Left lung (tissue), 10 donors: ENCODE results near the gene ZNF865. TPM values are rescaled to one million over a fixed set of nuclear protein-coding genes. Genes with fewer than 3 reads are reported as not detected.

Experiments used
- ATAC-seq: fragments of 200-7000 bp; cut with Tn5 transposase; one replicate; pipeline ENCODE4 v1.9.1; 2020; ENCODE audit warnings: moderate library complexity
- DNase-seq, 4 donors: peaks; one replicate each; pipeline ENCODE4 v3.0.0-alpha.2; 2013 to 2020
- H3K27ac ChIP-seq, 2 donors: fragments of 200-600 bp; sonication (generic) in 1 of 2; one replicate each; pipeline versions ENCODE4 v1.5.0 to v1.8.0; 2020 to 2021
- H3K27me3 ChIP-seq, 2 donors: fragments of 200-600 bp; sonication (generic) in 1 of 2; one replicate each; pipeline versions ENCODE4 v1.5.0 to v1.8.0; 2020 to 2021
- H3K36me3 ChIP-seq, 2 donors: fragments of 200-600 bp; sonication (generic) in 1 of 2; one replicate each; pipeline versions ENCODE4 v1.5.0 to v1.8.0; 2020 to 2021
- H3K4me1 ChIP-seq, 2 donors: fragments of 200-600 bp; one replicate each; pipeline ENCODE4 v1.8.0; 2021
- H3K4me3 ChIP-seq, 2 donors: fragments of 200-600 bp; sonication (generic) in 1 of 2; one replicate each; pipeline versions ENCODE4 v1.5.0 to v1.8.0; 2020 to 2021; ENCODE audit warnings: mild to moderate bottlenecking in 1 of 2
- H3K9me3 ChIP-seq, 2 donors: fragments of 200-600 bp; sonication (generic) in 1 of 2; one replicate each; pipeline versions ENCODE4 v1.5.0 to v1.8.0; 2020 to 2021
- CTCF ChIP-seq, 2 donors: fragments of 200-600 bp; sonication (generic) in 1 of 2; IDR thresholded peaks; one replicate each; pipeline versions ENCODE4 v1.5.0 to v1.8.0; 2021; ENCODE audit warnings: antibody characterized with exemption in 2 of 2
- intact Hi-C, 2 donors: fragments of 100-400 bp; cut with DNase I; formaldehyde crosslinking; loops; one replicate each; pipeline versions ENCODE4 v1.11.2 to v1.14.2; 2022
- polyA plus RNA-seq, 6 donors: library from polyadenylated mRNA; unstranded; fragments of 120-200 nt; gene quantifications; one replicate each; pipeline ENCODE4 v1.2.1, GENCODE V29; 2013; ENCODE audit not compliant: insufficient read length in 6 of 6
- total RNA-seq, 2 donors: library from RNA; stranded (reverse); fragmentation: NEBNext Ultra II Directional; extraction: Animal tissue kit (Norgen Biotek cat#: 25700); gene quantifications; one replicate each; pipeline ENCODE4 v1.2.1, GENCODE V29; 2021
- donor health status: DM: no; HTN: yes; CAD: no.
- donor health status: DM: no; HTN: no; CAD: no.

ZNF865 gene
- total and polyA plus RNA-seq, 8 donors: 5.9 to 16.1 (median 10.0) TPM

GRCh38 chr19:55661826-55662225 is 56.4 kb downstream of the ZNF865 start:
- Histone ChIP-seq H3K9me3 (no peaks in the 10 kb centered on the region), H3K4me3 (no peak overlapping the region), H3K36me3 (peaks cover 4 to 79% of the 10 kb centered on the region in 2 donors), H3K27ac (no peak overlapping the region), H3K4me1 (peaks cover 25 to 34% of the 10 kb centered on the region in 2 donors), H3K27me3 (no peaks in the 10 kb centered on the region)
- no peak for TF ChIP-seq CTCF (IDR thresholded peaks at IDR 0.05)
- no peak for ATAC-seq
- intact Hi-C loops: no loop called here
- DNase-seq: peak in 1 of 4 donors; percentile 1

GRCh38 chr19:55663846-55664536 is 58.5 kb downstream of the ZNF865 start:
- ATAC-seq (no peak), DNase-seq (peak in 1 of 4 donors; percentile 54)
- TF ChIP-seq CTCF (IDR thresholded peaks at IDR 0.05): no peak
- Histone ChIP-seq H3K9me3 (no peaks in the 10 kb centered on the region), H3K4me1 (peaks cover 4 to 12% of the 10 kb centered on the region in 2 donors), H3K36me3 (peaks cover 4 to 98% of the 10 kb centered on the region in 2 donors), H3K27ac (no peak overlapping the region), H3K4me3 (no peak overlapping the region), H3K27me3 (no peaks in the 10 kb centered on the region)
- intact Hi-C loops: no loop called here

GRCh38 chr19:55666343-55667005 is 61.0 kb downstream of the ZNF865 start:
- Histone ChIP-seq H3K36me3 (peaks cover 4 to 100% of the 10 kb centered on the region in 2 donors), H3K4me1 (peaks cover 0 to under 1% of the 10 kb centered on the region in 2 donors)
- TF ChIP-seq CTCF (IDR thresholded peaks at IDR 0.05): no peak

More at GRCh38 chr19:55666343-55667005, 61.0 kb downstream of the ZNF865 start:
- H3K27ac ChIP-seq: no peak overlapping the region
- intact Hi-C loops: no loop called here
- H3K27me3 ChIP-seq: no peaks in the 10 kb centered on the region
- no peak overlapping the region for H3K4me3 ChIP-seq
- DNase-seq (peak in 1 of 4 donors; percentile 55), ATAC-seq (no peak)
- no peaks in the 10 kb centered on the region for H3K9me3 ChIP-seq

Other genes starting within 250 kb of the ZNF865 start
- gene GARIN5B, start 242.4 kb upstream of the ZNF865 start, total RNA-seq: not detected
- gene GARIN5B, start 242.4 kb upstream of the ZNF865 start, polyA plus RNA-seq: under 1 TPM in 2 of 6 donors, not detected in 4; 0.04 to 0.06 TPM
- under 1 TPM; 0.10 to 0.44 TPM for gene IL11, start 235.2 kb upstream of the ZNF865 start, total RNA-seq
- under 1 TPM; 0.16 to 0.90 (median 0.43) TPM for gene IL11, start 235.2 kb upstream of the ZNF865 start, polyA plus RNA-seq
- gene TMEM190, start 228.8 kb upstream of the ZNF865 start, total RNA-seq: 1 to 10 TPM in 1 of 2 donors, not detected in 1; 9.3 TPM
- 10 to 100 TPM in 1 of 6 donors, 1 to 10 TPM in 5; 1.2 to 15.6 (median 4.5) TPM for gene TMEM190, start 228.8 kb upstream of the ZNF865 start, polyA plus RNA-seq
- 10 to 100 TPM; 25.3 to 33.9 TPM for gene TMEM238, start 221.4 kb upstream of the ZNF865 start, total RNA-seq
- gene TMEM238, start 221.4 kb upstream of the ZNF865 start, polyA plus RNA-seq: 1 to 10 TPM in 2 of 6 donors, under 1 TPM in 4; 0.48 to 1.9 (median 0.67) TPM
- 1,000 to 10,000 TPM; 1,601 to 1,774 TPM for gene RPL28, start 219.7 kb upstream of the ZNF865 start, total RNA-seq
- gene RPL28, start 219.7 kb upstream of the ZNF865 start, polyA plus RNA-seq: 1,000 to 10,000 TPM; 1,216 to 1,673 (median 1,335) TPM
- gene UBE2S, start 197.9 kb upstream of the ZNF865 start, total RNA-seq: 10 to 100 TPM; 26.5 to 39.1 TPM
- 10 to 100 TPM; 27.4 to 71.2 (median 35.7) TPM for gene UBE2S, start 197.9 kb upstream of the ZNF865 start, polyA plus RNA-seq
- not detected for gene SHISA7, start 162.3 kb upstream of the ZNF865 start, total RNA-seq
- under 1 TPM; 0.11 to 0.23 (median 0.20) TPM for gene SHISA7, start 162.3 kb upstream of the ZNF865 start, polyA plus RNA-seq
- gene ISOC2, start 144.0 kb upstream of the ZNF865 start, total RNA-seq: 10 to 100 TPM; 36.2 to 49.4 TPM
- 10 to 100 TPM; 23.8 to 38.3 (median 29.6) TPM for gene ISOC2, start 144.0 kb upstream of the ZNF865 start, polyA plus RNA-seq
- gene C19orf85, start 140.9 kb upstream of the ZNF865 start, total RNA-seq: not detected
- gene C19orf85, start 140.9 kb upstream of the ZNF865 start, polyA plus RNA-seq: not detected
- gene ZNF628, start 129.0 kb upstream of the ZNF865 start, total RNA-seq: 1 to 10 TPM; 8.7 to 9.5 TPM
- 1 to 10 TPM; 1.6 to 5.4 (median 2.8) TPM for gene ZNF628, start 129.0 kb upstream of the ZNF865 start, polyA plus RNA-seq
- gene NAT14, start 120.5 kb upstream of the ZNF865 start, total RNA-seq: 10 to 100 TPM; 22.9 to 37.2 TPM
- 10 to 100 TPM; 34.7 to 46.6 (median 41.3) TPM for gene NAT14, start 120.5 kb upstream of the ZNF865 start, polyA plus RNA-seq
- 10 to 100 TPM in 1 of 2 donors, 1 to 10 TPM in 1; 5.3 to 45.9 TPM for gene SSC5D, start 117.2 kb upstream of the ZNF865 start, total RNA-seq
- 10 to 100 TPM in 1 of 6 donors, 1 to 10 TPM in 5; 4.1 to 12.7 (median 8.0) TPM for gene SSC5D, start 117.2 kb upstream of the ZNF865 start, polyA plus RNA-seq
- not detected for gene SBK2, start 68.5 kb upstream of the ZNF865 start, total RNA-seq
- gene SBK2, start 68.5 kb upstream of the ZNF865 start, polyA plus RNA-seq: under 1 TPM in 1 of 6 donors, not detected in 5; 0.20 TPM
- gene SBK3, start 60.1 kb upstream of the ZNF865 start, total RNA-seq: under 1 TPM; 0.26 to 0.50 TPM
- gene SBK3, start 60.1 kb upstream of the ZNF865 start, polyA plus RNA-seq: 1 to 10 TPM in 2 of 6 donors, under 1 TPM in 4; 0.46 to 1.7 (median 0.69) TPM
- 10 to 100 TPM; 12.8 to 14.7 TPM for gene ZNF579, start 24.8 kb upstream of the ZNF865 start, total RNA-seq
- gene ZNF579, start 24.8 kb upstream of the ZNF865 start, polyA plus RNA-seq: 10 to 100 TPM; 10.7 to 13.9 (median 12.5) TPM
- 10 to 100 TPM; 11.0 to 14.4 TPM for gene FIZ1, start 6.1 kb upstream of the ZNF865 start, total RNA-seq
- 10 to 100 TPM; 16.7 to 22.6 (median 19.6) TPM for gene FIZ1, start 6.1 kb upstream of the ZNF865 start, polyA plus RNA-seq
- gene ZNF524, start 5.4 kb upstream of the ZNF865 start, total RNA-seq: 10 to 100 TPM; 22.3 to 22.4 TPM
- 1 to 10 TPM; 4.9 to 9.0 (median 6.9) TPM for gene ZNF524, start 5.4 kb upstream of the ZNF865 start, polyA plus RNA-seq
- gene ZNF784, start 18.9 kb downstream of the ZNF865 start, total RNA-seq: 1 to 10 TPM; 6.0 to 8.0 TPM
- 10 to 100 TPM in 1 of 6 donors, 1 to 10 TPM in 5; 8.3 to 11.6 (median 8.9) TPM for gene ZNF784, start 18.9 kb downstream of the ZNF865 start, polyA plus RNA-seq
- gene ZNF580, start 35.4 kb downstream of the ZNF865 start, total RNA-seq: 10 to 100 TPM; 33.8 to 34.7 TPM
- gene ZNF580, start 35.4 kb downstream of the ZNF865 start, polyA plus RNA-seq: 10 to 100 TPM; 35.8 to 49.5 (median 44.2) TPM
- gene ZNF581, start 38.0 kb downstream of the ZNF865 start, total RNA-seq: 10 to 100 TPM; 14.5 to 19.5 TPM
- 10 to 100 TPM; 24.2 to 32.3 (median 28.8) TPM for gene ZNF581, start 38.0 kb downstream of the ZNF865 start, polyA plus RNA-seq
- gene CCDC106, start 42.6 kb downstream of the ZNF865 start, total RNA-seq: 10 to 100 TPM in 1 of 2 donors, 1 to 10 TPM in 1; 9.7 to 15.1 TPM
- 10 to 100 TPM; 11.0 to 16.8 (median 14.7) TPM for gene CCDC106, start 42.6 kb downstream of the ZNF865 start, polyA plus RNA-seq
- gene U2AF2, start 49.4 kb downstream of the ZNF865 start, total RNA-seq: 100 to 1,000 TPM; 123 to 145 TPM
- 100 to 1,000 TPM; 160 to 213 (median 176) TPM for gene U2AF2, start 49.4 kb downstream of the ZNF865 start, polyA plus RNA-seq
- 100 to 1,000 TPM; 114 to 120 TPM for gene EPN1, start 69.6 kb downstream of the ZNF865 start, total RNA-seq
- 100 to 1,000 TPM in 1 of 6 donors, 10 to 100 TPM in 5; 67.7 to 104 (median 88.6) TPM for gene EPN1, start 69.6 kb downstream of the ZNF865 start, polyA plus RNA-seq
- not detected for gene NLRP9, start 132.8 kb downstream of the ZNF865 start, total RNA-seq
- gene NLRP9, start 132.8 kb downstream of the ZNF865 start, polyA plus RNA-seq: under 1 TPM in 1 of 6 donors, not detected in 5; 0.08 TPM
- not detected for gene RFPL4A, start 153.4 kb downstream of the ZNF865 start, total RNA-seq
- under 1 TPM in 1 of 6 donors, not detected in 5; 0.34 TPM for gene RFPL4A, start 153.4 kb downstream of the ZNF865 start, polyA plus RNA-seq
- gene RFPL4AL1, start 163.5 kb downstream of the ZNF865 start, total RNA-seq: not detected
- under 1 TPM in 2 of 6 donors, not detected in 4; 0.18 to 0.19 TPM for gene RFPL4AL1, start 163.5 kb downstream of the ZNF865 start, polyA plus RNA-seq
- gene NLRP11, start 226.4 kb downstream of the ZNF865 start, total RNA-seq: not detected
- gene NLRP11, start 226.4 kb downstream of the ZNF865 start, polyA plus RNA-seq: under 1 TPM in 2 of 6 donors, not detected in 4; 0.04 TPM
- gene NLRP4, start 230.9 kb downstream of the ZNF865 start, total RNA-seq: not detected
- gene NLRP4, start 230.9 kb downstream of the ZNF865 start, polyA plus RNA-seq: not detected